Stimulated activated CD4-positive, alpha-beta T cell treated with anti-CD3 and anti-CD28 coated beads, Interleukin-2, amount 100 ng/mL, for 24 hours (primary cell): ENCODE measurements around the gene TEP1.
"Not testable (repeated sequence)": the region's sequence is repeated elsewhere in the genome, so short reads cannot be mapped to it uniquely, and the experiment has no call there.

Experiments used
- DNase-seq, 2 donors: peaks; one replicate each; pipeline ENCODE4 v3.0.0-alpha.2; 2020

TEP1 gene

GRCh38 chr14:20412876-20413743, at the start of gene TEP1:
TEP1 (minus strand) TSS chr14:20413501; CDS start chr14:20408439, 5,062 bp downstream.
- peak; percentile 80 to 84 for DNase-seq

- peak; percentile 97 to 98 for DNase-seq
These were observed 48.2 kb upstream of the TEP1 start, which contains the start of gene PIP4P1 for GRCh38 chr14:20461225-20462141. PIP4P1 (minus strand) TSS chr14:20461434; CDS start chr14:20461325, 109 bp downstream.

- peak; percentile 45 to 55 for DNase-seq
These were observed 47.3 kb upstream of the TEP1 start for GRCh38 chr14:20460458-20461224.

- DNase-seq: no peak
These were observed 44.9 kb upstream of the TEP1 start for GRCh38 chr14:20458031-20458789.

DNA sequence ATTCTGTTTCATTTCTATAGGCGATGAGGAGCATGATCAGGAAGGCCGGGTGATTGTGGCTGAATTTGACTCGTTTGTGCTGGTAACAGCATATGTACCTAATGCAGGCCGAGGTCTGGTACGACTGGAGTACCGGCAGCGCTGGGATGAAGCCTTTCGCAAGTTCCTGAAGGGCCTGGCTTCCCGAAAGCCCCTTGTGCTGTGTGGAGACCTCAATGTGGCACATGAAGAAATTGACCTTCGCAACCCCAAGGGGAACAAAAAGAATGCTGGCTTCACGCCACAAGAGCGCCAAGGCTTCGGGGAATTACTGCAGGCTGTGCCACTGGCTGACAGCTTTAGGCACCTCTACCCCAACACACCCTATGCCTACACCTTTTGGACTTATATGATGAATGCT, 43.7 kb upstream of the TEP1 start:
- no peak for DNase-seq

- no peak for DNase-seq
These were observed 42.3 kb upstream of the TEP1 start for GRCh38 chr14:20455355-20456300.

- peak; percentile 97 for DNase-seq
These were observed 41.4 kb upstream of the TEP1 start, which contains the start of the genes APEX1 and OSGEP for GRCh38 chr14:20454516-20455354. APEX1 (plus strand) TSS chr14:20455226; CDS start chr14:20455646, 420 bp downstream. OSGEP (minus strand) TSS chr14:20454812; CDS start chr14:20454683, 129 bp downstream.

DNA sequence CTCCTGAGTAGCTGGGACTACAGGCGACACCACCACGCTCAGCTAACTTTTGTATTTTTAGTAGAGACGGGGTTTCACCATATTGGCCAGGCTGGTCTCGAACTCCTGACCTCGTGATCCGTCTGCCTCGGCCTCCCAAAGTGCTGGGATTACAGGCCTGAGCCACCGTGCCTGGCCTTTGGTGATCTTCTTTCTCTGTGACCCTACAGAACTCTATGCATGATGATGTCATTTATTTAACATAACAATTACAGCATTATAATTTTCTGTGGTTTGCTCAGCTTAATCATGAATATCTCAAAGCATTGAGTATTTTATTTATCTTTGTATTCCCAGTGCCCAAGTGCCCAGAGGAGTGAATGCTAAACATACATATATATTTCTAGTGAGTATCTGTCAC, 39.5 kb upstream of the TEP1 start:
- not testable (repeated sequence) for DNase-seq

- DNase-seq: no peak
These were observed 33.6 kb upstream of the TEP1 start for GRCh38 chr14:20446889-20447288.

DNA sequence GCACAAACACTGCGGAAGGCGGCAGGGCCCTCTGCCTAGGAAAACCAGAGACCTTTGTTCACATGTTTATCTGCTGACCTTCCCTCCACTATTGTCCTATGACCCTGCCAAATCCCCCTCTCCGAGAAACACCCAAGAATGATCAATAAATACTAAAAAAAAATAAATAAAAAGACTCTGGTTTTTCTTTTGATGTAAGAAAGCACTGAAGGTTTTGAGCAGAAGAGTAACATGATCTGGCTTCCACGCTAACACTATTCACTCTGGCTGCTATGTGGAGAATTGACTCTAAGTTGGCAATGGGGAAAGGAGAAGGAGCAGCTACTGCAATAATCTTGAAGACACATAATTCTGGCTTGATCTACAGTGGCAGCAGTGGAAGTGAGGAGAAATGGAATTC, 30.3 kb upstream of the TEP1 start:
- not testable (repeated sequence) for DNase-seq

DNA sequence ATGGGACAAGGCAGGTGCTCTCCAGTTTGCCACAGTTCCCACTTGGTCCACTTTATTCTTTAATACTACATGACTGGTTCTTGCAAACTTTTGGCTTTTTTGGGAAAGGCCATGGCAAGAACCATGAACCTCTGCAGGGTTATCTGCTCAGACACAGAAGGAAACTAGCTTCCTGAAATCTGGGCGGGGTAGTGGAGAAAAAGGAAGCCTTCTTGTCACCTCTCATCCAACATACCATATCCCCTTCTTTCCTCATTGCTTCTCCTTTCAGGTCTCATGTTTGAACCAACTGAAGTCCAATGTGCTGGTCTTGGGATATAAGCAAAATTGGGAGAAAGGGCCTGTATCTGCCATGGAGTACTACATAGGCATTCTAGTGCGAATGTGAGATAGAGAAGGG, 28.2 kb upstream of the TEP1 start:
- no peak for DNase-seq

DNA sequence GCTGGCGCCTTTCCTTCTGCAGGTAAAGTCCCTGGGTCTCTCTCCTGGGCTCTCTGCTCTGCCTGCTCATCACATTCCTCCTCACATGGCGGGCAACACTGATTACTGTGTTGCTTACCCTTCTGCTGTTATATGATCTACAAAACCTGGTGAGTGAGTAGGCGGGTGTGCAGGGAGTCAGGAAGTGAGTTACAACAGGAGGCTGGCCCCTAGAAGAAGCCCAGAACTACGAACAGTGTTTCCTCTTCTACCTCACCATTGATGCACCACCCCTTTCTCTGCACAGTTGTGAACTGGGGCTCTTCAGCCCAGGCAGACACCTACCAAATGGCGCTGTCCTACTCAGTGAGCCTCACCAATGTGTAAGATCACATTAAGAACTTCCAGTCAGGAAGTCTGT, 27.6 kb upstream of the TEP1 start:
- peak in 1 of 2 donors; percentile 17 for DNase-seq

DNA sequence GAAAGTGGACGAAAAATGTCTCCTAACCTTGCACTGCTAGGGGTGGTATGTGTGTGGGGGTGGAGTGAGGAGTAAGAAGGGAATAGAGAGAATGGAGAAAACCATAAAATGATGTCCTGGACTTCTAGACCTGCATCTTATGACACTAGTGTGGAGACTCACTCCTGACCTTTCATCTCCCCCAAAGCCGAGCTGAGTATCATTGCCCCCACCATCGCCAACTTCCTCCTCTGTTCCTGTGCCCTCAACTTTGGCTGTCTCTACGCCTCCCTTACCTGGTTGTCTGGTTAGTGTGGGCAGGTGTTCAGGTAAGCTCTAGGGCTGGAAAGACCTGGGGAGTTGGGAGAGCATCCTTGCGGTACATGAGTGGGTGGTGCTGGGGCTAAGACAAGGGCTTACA, 27.2 kb upstream of the TEP1 start:
- no peak for DNase-seq

DNA sequence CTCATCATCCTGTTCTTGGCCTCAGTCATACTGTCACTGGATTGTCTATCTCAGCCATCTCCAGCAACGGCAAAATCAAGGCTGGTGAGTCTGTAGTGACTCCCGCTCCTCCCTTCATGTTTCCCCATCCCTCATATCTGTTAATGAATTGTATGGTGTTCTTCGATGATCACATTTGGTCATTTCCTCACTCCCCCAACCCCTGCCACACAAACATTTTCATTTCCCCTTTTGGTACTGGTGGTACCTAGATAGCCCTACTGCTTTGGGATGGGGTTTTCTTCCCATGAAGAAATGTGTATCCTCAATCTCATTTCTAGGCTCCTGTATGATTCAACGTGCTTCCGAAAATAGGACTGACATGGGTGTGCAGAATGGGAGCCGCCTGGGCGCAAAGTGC, 25.4 kb upstream of the TEP1 start:
- DNase-seq: no peak

DNA sequence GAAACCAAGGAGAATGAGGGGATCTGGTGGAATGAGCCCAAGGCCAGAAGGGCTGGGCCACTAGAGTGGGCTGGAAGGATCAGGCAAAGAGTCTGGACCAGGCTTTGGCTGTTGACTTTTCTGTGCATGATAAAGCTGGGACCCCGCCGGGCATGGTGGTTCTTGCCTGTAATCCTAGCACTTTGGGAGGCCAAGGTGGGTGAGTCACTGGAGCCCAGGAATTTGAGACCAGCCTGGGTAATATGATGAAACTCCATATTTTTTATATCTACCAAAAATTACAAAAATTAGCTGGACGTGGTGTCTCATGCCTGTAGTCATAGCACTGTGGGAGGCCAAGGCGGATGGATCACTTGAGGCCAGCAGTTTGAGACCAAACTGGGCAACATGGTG, 23.1 kb upstream of the TEP1 start:
- DNase-seq: no peak

DNA sequence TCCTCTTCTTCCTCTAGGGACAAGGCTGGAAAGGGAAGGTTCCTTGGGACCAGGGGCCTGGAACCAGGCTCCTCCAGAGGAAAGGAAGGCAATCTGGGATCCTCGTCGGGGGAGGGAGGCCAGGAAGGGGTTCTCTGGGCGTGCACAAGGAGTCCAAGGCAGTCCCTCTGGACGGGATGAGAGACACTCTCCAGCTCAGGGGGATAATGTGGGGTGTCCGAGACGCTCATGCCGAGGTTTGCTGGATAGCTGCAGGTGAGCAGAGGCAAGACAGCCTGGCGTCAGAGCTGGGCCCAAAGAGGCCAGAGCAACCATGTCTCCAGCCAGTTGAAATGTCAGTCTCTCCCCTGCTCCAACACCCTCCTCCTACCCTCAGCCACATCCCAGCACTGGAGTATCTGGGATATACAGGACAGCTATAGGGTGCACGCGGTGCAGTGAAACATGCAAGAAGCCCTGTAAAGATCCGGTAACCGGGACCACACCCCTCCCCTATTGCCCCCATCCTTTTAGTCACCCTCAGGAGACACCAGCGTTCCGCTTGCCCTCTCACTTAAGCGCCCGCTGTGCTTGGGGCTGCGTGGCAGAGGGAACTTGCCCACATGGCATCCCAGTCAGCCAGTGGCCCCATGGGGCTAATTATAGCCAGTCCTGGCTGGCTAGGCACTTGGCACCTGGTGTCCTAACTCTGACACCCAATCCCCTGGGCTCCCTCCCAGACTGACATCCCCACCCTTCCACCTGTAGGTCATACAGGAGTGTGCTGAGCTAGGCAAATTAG, 22.5 kb upstream of the TEP1 start, which contains the start of gene KLHL33:
KLHL33 (minus strand) TSS at position 585 of the 781 bp plus-strand sequence; CDS start at position 230, 355 bp downstream.
- DNase-seq: no peak

DNA sequence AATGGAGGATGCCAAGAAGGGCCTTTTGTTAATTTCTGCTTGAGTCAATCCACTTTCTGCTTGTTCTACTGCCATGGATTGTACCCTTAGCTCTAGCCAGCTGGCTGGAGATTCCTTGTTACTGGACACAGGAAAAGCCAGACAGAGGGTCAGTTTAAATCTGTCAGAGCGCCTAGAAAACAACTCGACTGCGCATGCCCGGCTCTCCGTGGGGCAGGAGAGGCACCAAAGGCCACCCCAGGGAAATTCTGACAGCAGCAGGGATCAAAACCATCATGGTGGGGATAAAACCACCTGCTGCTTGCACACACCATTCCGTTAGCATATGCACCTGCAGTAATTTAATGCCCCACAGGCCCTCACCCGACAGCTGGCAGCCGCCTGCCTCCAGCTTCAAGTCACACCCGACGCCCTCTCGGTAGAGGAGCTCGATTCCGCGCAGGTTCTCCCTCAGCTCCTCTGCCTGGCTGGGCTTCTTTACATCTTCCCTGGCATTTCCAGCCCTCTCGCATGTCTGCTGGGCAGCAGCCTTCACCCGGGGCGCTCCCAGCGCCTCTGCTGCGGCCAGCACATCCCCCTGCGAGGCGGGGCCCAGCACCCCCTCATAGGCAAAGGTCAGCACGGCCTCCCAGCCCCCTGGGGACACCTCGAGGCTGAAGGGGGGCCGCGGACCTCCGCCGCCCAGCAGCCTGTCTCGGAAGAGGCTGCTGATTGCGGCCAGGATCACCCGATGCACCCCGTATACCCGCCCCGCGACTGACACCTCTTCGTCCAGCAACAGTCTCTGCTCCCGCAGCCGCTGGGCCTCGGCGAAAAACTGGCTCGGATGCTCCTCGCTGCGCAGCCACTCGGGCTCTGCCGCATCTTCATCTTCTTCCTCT, 21.6 kb upstream of the TEP1 start:
- no peak for DNase-seq
